ENCODE results near the gene EPO.
"Not testable (repeated sequence)": the region's sequence is repeated elsewhere in the genome, so short reads cannot be mapped to it uniquely, and the experiment has no call there.

EPO gene

GRCh38 chr7:100722480-100723212, 2.4 kb downstream of the EPO start:
- Histone ChIP-seq H3K36me3 (no peaks in the 10 kb centered on the region), H3K27ac (no peak overlapping the region), H3K4me3 (ENCODE audit: low read depth in 1 of 2, low read length in 1 of 2) (no peak overlapping the region), H3K27me3 (peaks cover 91% of the 10 kb centered on the region), H3K9me3 (no peaks in the 10 kb centered on the region), H3K4me1 (ENCODE audit: control insufficient read depth in 1 of 2, insufficient read depth in 1 of 2, low read depth in 1 of 2, low read length in 1 of 2) (no peaks in the 10 kb centered on the region)
- no peak for TF ChIP-seq CTCF (IDR thresholded peaks at IDR 0.05)

DNA sequence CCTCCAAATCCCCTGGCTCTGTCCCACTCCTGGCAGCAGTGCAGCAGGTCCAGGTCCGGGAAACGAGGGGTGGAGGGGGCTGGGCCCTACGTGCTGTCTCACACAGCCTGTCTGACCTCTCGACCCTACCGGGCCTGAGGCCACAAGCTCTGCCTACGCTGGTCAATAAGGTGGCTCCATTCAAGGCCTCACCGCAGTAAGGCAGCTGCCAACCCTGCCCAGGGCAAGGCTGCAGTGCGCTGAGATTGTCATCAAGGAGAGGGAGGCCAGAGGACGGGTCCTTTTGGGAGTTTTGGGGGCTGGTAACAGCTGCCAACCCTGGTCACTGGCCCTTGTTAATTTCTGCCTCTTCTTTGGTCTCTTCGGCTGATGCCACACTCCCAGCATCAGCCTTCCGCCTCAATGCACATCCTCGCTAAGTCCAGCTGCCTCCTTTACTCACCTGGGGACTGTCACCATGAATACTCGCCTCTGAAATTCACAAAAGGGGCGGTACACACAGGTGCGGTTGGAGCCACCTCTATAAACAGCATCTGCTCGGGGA, 3.5 kb downstream of the EPO start:
- TF ChIP-seq CTCF (IDR thresholded peaks at IDR 0.05): no peak

GRCh38 chr7:100724364-100724763, 4.1 kb downstream of the EPO start:
- H3K36me3 ChIP-seq; H3K9me3 ChIP-seq; H3K4me1 ChIP-seq (ENCODE audit: control insufficient read depth in 1 of 2, insufficient read depth in 1 of 2, low read depth in 1 of 2, low read length in 1 of 2); H3K27ac ChIP-seq; H3K4me3 ChIP-seq (ENCODE audit: low read depth in 1 of 2, low read length in 1 of 2): not testable (repeated sequence)
- peaks cover 90% of the 10 kb centered on the region for H3K27me3 ChIP-seq

More for the DNA sequence above, 3.5 kb downstream of the EPO start:
- Histone ChIP-seq H3K36me3 (no peaks in the 10 kb centered on the region), H3K4me1 (ENCODE audit: control insufficient read depth in 1 of 2, insufficient read depth in 1 of 2, low read depth in 1 of 2, low read length in 1 of 2) (no peaks in the 10 kb centered on the region), H3K9me3 (no peaks in the 10 kb centered on the region), H3K27ac (no peak overlapping the region), H3K4me3 (ENCODE audit: low read depth in 1 of 2, low read length in 1 of 2) (no peak overlapping the region), H3K27me3 (peaks cover 94% of the 10 kb centered on the region)

GRCh38 chr7:100726996-100727761, 6.9 kb downstream of the EPO start:
- Histone ChIP-seq H3K27ac (no peak overlapping the region), H3K36me3 (no peaks in the 10 kb centered on the region), H3K9me3 (no peaks in the 10 kb centered on the region), H3K4me3 (ENCODE audit: low read depth in 1 of 2, low read length in 1 of 2) (no peak overlapping the region), H3K4me1 (ENCODE audit: control insufficient read depth in 1 of 2, insufficient read depth in 1 of 2, low read depth in 1 of 2, low read length in 1 of 2) (no peaks in the 10 kb centered on the region), H3K27me3 (peaks cover 62% of the 10 kb centered on the region)
- TF ChIP-seq CTCF (IDR thresholded peaks at IDR 0.05): no peak

- no peak overlapping the region for H3K4me3 ChIP-seq (ENCODE audit: low read depth in 1 of 2, low read length in 1 of 2)
- no peak for TF ChIP-seq CTCF (IDR thresholded peaks at IDR 0.05)
- no peaks in the 10 kb centered on the region for H3K36me3 ChIP-seq
These were observed 7.9 kb downstream of the EPO start for GRCh38 chr7:100728196-100728595.

More at GRCh38 chr7:100728196-100728595, 7.9 kb downstream of the EPO start:
- Histone ChIP-seq H3K4me1 (ENCODE audit: control insufficient read depth in 1 of 2, insufficient read depth in 1 of 2, low read depth in 1 of 2, low read length in 1 of 2) (no peaks in the 10 kb centered on the region), H3K9me3 (no peaks in the 10 kb centered on the region), H3K27me3 (peaks cover 57% of the 10 kb centered on the region), H3K27ac (no peak overlapping the region)

Data from neutrophil (primary cell).